ENCODE data around the gene CLDN9.
A peak's percentile ranks its signal among the peaks of the same experiment; 100 is the strongest.

CLDN9 gene

DNA sequence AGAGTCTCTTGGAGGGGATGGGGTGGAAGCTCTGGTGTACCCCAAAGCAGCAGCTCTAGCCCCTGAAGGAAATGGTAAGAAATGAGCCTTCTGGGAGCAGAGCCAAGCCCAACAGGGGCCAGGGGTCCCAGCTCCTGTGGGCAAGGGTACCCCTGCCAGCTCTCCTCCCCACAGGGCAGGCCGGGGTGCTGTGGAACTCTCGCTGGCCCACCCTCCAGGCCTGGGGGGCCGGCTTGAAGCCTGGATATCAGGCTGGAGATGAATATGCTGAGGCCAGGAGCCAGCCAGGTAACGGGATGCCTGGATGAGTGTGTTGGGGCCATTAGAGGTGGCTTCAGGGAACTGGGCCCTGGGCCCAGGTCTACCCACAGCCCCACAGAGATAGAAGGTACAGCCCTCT, 12.2 kb upstream of the CLDN9 start:
- no peak for DNase-seq

DNA sequence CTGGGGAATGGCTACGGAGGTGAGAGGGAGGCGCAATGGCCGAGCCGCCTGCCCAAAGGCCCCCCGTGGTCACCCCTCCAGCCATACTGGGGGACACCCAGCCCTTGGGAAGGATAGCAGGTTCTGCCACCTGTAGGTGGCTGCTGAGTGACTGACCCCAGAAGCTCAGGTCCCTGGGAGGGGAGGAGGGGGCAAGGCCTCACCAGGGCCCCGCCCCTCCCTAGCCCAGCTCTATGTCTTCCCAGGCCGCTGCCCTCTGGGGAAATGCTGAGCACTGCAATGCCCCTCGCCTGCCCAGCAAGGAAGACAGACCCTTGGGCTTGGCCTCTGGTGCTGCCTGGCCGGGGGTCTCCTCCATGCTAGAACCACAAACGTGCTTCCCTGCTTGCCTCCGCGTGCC, 11.4 kb upstream of the CLDN9 start:
- no peak for DNase-seq

GRCh38 chr16:3003582-3004270, 9.0 kb upstream of the CLDN9 start:
- peak; percentile 98 for DNase-seq

- peak; percentile 72 for DNase-seq
Observed at GRCh38 chr16:3004319-3004718, 8.4 kb upstream of the CLDN9 start.

DNA sequence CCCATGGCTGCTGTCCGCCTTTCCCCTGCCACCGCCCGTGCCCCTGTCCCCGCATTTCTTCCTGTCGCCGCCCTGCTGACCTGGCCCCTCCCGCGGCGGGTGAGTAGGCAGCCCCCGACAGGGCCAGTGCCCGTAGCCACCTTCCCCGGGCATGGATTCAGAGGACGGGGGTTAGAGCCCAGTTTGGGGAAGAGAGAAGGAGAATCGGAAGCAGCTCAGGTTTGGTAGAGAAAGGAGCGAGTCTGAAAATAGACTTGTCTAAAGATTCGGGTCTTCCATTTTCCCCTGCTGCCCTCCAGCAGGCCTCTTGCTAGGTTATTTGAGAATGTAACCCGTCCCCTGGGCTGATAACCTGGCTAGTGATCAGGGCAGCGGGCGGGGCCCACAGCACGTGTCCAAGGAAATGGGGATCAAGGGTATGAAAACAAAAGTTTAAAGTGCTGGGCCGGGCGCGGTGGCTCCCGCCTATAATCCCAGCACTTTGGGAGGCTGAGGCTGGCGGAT, 7.9 kb upstream of the CLDN9 start:
- DNase-seq = peak; percentile 67

DNA sequence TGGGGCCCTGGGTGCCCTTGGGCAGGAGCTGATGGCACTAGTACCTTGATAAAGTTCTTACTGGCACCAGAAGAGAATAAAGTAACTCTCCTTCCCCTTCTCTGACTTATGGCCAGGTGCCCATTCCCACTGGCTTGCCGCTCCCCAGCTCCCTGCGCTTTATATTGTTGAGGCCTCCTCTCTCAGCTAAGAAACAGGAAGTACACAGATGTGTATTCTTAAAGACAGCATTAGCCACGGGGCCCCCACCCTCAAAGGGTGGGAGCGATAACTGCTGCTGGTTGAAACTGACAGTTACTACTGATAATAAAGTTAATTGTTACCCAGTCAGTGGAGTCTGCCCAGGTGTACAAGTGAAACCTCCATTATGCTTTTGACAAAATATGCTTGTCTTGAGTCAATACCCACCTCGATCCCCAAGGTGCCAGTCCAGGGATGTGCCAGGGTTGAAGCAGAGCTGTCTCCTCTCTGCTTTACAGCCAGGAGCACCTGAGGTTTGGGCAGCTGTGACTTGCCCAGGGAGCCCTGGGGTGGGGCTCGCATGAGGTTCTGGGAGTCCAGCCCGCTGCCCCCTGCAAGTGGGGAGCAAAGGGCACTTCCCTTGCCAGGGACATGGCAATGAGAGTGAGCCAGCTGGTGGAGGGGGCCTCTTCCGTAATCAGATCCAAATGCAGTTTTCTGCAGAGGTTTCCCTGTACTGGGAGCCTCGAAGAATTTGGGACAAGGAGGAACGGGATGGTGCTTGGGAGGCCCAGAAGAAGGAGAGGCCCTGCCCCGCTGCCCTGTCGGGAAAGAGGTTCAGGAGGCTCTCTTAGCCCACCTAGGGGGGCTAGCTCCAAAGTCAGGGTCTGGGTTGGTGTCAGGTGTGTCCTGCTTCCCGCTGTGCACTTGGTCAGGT, 5.4 kb upstream of the CLDN9 start:
- no peak for DNase-seq

DNA sequence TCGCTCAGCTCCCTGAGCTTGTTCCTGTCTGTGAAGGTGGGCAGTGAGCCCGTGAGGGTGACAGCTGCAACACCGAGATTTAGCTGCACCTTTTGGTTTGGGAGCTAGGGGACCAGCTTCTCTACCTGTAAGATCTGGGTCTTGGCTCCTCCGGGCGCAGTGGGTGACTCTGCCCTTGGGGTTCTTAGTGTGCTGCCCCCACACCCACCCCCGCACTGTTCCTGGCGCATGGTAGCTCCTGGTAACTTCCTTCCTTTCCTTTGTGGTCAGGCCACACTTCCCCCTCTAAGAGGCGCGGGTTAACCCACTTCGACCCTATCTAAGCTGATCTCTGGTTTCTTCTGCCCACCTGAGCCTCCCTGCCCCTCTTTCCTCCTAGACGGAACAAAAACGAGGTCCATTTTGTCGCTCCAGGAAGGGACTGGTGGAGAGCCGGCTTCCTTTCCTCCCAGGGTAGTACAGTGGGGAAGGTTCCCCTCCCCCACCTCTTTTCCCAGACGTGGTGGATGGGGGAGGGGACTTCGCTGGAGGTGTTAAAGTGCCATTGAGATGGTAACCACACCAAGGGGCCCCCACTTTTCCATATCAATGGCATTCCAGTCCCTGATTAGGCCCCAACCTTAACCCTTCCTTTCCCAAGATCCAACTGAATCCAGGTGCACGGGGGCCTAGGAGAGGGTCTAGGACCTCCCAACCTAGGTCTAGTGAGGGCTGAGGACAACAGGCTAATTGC, 4.6 kb upstream of the CLDN9 start:
- DNase-seq = no peak

GRCh38 chr16:3008690-3009037, 4.1 kb upstream of the CLDN9 start:
- DNase-seq = no peak

GRCh38 chr16:3009568-3010390, 2.9 kb upstream of the CLDN9 start:
- peak; percentile 69 for DNase-seq

GRCh38 chr16:3010510-3010909, 2.2 kb upstream of the CLDN9 start:
- no peak for DNase-seq

GRCh38 chr16:3012246-3012645, 477 bp upstream of the CLDN9 start:
- DNase-seq = peak; percentile 80

GRCh38 chr16:3013491-3013951, 798 bp downstream of the CLDN9 start:
- DNase-seq = peak; percentile 26

GRCh38 chr16:3013998-3014690, 1.4 kb downstream of the CLDN9 start:
- DNase-seq = no peak

DNA sequence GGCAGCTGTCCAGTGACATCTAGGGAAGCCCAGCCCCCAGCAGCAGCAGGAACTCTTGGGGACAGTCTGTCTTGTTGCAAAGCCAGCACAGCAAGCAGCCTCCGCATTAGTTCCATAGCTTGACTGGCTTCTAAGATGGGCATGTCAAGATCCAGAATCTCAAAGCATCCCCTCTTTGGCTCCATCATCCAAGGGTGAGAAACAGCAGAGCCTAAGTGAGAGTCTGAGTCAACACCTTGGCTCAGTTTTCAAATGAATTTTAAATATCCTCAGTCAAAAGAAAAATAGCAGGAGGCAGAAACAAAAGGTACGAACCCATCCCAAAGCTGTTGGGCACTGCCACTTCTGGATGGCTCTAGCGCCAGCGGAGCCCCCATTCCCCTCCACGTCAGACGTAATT, 2.2 kb downstream of the CLDN9 start:
- no peak for DNase-seq

DNA sequence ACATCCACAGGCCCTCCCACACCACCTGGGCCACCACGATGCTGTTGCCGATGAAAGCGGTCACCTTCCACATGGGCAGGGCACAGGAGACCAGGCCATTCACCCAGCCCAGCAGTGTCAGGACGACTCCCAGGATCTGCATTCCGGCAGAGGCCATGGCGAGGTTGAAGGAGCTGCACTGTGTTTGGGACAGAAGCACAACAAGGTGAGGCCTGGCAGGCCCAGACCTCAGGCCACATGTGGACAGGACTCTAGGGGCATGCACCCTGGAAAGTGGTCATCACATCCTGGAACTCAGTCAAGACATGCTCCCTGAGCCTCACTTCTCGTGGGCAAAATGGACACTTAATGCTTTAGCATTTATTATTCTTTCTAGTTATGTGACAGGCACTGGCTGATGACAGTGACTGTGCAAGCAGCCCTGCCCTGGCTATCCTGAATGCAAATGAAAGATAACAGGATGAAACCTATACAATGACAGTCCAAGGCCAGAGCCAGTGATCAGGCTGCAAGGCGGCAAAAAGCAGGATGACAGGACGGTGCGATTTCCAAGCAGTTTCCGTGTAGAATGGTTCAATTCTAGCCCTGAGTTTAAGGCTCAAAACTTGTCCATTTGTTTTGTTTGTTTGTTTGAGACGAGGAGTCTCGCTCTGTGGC, 3.3 kb downstream of the CLDN9 start:
- DNase-seq = no peak

DNA sequence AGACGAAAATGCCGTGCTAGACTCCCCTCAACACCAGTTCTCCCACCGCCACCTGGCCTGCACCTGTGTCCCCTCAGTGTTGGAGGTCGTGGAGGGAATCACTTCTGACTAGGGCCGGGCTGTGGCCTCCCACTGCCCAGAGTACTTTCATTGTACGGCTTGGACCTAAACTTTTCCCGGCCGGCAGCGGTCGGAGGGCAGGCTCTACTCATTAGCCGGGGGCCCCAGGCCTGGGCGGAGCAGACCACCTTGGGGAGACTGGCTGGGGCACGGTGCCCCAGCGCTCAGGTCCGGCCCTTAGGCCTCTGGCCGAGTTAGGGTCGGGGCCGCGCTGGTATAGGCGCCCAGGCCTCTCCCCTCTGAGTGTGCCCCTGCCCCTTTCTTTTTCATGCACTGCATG, 4.6 kb downstream of the CLDN9 start:
- no peak for DNase-seq

- no peak for DNase-seq
Observed at GRCh38 chr16:3017794-3018506, 5.2 kb downstream of the CLDN9 start, which contains the start of gene CLDN6. Gene CLDN6 (minus strand): TSS chr16:3018183. CDS start chr16:3016021, 2,162 bp downstream.

- DNase-seq = no peak
Observed at GRCh38 chr16:3019594-3020246, 7.0 kb downstream of the CLDN9 start.

DNA sequence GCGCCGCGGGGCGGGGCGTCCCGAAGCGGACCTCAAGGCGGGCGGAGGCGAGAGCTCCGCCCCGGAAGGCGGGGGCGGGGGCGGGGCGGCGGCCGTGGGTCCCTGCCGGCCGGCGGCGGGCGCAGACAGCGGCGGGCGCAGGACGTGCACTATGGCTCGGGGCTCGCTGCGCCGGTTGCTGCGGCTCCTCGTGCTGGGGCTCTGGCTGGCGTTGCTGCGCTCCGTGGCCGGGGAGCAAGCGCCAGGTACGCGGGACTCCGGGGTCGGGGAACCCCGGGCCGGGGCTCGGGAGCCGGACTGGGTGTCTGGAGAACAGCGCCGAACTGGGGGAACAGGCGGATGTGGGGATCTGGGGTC, 7.5 kb downstream of the CLDN9 start, which contains the start of gene TNFRSF12A:
TNFRSF12A (plus strand) TSS at position 122 of the 357 bp plus-strand sequence; CDS start at position 152, 30 bp downstream.
- peak; percentile 89 for DNase-seq
